Keratinocyte (primary cell): Measurements from ENCODE around the gene RANBP17. TPM values are rescaled to one million over a fixed set of nuclear protein-coding genes. Genes with fewer than 3 reads are reported as not detected.
"Not testable (repeated sequence)": the region's sequence is repeated elsewhere in the genome, so short reads cannot be mapped to it uniquely, and the experiment has no call there.

ENCODE experiments used
- DNase-seq: peaks from one replicate; pipeline ENCODE4 v3.0.0-alpha.2; 2011; ENCODE audit warnings: low read depth, missing footprints, low spot score
- FAIRE-seq: peaks from 2 replicates; lab custom pipeline; 2011; peaks lifted over from hg19 to GRCh38; lab: Jason Lieb, UNC
- H2AFZ ChIP-seq: 2 replicates; pipeline ENCODE4 v1.6.0; 2012; ENCODE audit warnings: low read length, control low read depth, inconsistent platforms; ENCODE audit not compliant: control insufficient read depth
- H3K27ac ChIP-seq: 2 replicates; pipeline ENCODE4 v1.5.1; 2011; ENCODE audit warnings: low read length; ENCODE audit not compliant: control insufficient read depth, insufficient read depth
- H3K27me3 ChIP-seq: 3 replicates; pipeline ENCODE4 v1.6.0; 2011; ENCODE audit warnings: low read length; ENCODE audit not compliant: control insufficient read depth, insufficient read depth; ENCODE audit errors: extremely low read depth
- H3K36me3 ChIP-seq, 2 experiments: 2 replicates in 1 of 2; 3 replicates in 1 of 2; pipeline ENCODE4 v1.5.1; 2011; ENCODE audit warnings: low read length in 2 of 2, mild to moderate bottlenecking in 1 of 2; ENCODE audit not compliant: control insufficient read depth in 2 of 2, insufficient read depth in 2 of 2; ENCODE audit errors: extremely low read depth in 1 of 2
- H3K4me1 ChIP-seq: 3 replicates; pipeline ENCODE4 v1.5.1; 2011; ENCODE audit warnings: low read length; ENCODE audit not compliant: control insufficient read depth, insufficient read depth; ENCODE audit errors: extremely low read depth
- H3K4me2 ChIP-seq: 3 replicates; pipeline ENCODE4 v1.6.0; 2011; ENCODE audit warnings: low read depth, low read length; ENCODE audit not compliant: control insufficient read depth, insufficient read depth; ENCODE audit errors: extremely low read depth
- H3K4me3 ChIP-seq, 3 experiments: fragments of 200-600 bp in 1 of 3; sonication (generic) in 1 of 3; 2 replicates in 2 of 3; 3 replicates in 1 of 3; pipeline ENCODE4 v1.5.1; 2011 to 2016; ENCODE audit warnings: low read length in 3 of 3, mild to moderate bottlenecking in 3 of 3, control low read depth in 2 of 3, inconsistent platforms in 1 of 3, low read depth in 1 of 3, mixed read lengths in 1 of 3, mixed run types in 1 of 3, moderate library complexity in 1 of 3; ENCODE audit not compliant: control insufficient read depth in 2 of 3, insufficient read depth in 2 of 3; ENCODE audit errors: extremely low read depth in 1 of 3
- H3K79me2 ChIP-seq: 2 replicates; pipeline ENCODE4 v1.6.0; 2012; ENCODE audit warnings: low read length; ENCODE audit not compliant: control insufficient read depth, insufficient read depth
- H3K9ac ChIP-seq: 3 replicates; pipeline ENCODE4 v1.6.0; 2011; ENCODE audit warnings: low read length; ENCODE audit not compliant: control insufficient read depth, insufficient read depth; ENCODE audit errors: extremely low read depth
- H3K9me1 ChIP-seq: 3 replicates; pipeline ENCODE4 v1.6.0; 2011; ENCODE audit warnings: low read length; ENCODE audit not compliant: control insufficient read depth, insufficient read depth; ENCODE audit errors: extremely low read depth
- H3K9me3 ChIP-seq: 2 replicates; pipeline ENCODE4 v1.5.1; 2012; ENCODE audit warnings: low read depth, low read length; ENCODE audit not compliant: control insufficient read depth
- H4K20me1 ChIP-seq: 3 replicates; pipeline ENCODE4 v1.6.0; 2011; ENCODE audit warnings: low read length; ENCODE audit not compliant: control insufficient read depth, insufficient read depth; ENCODE audit errors: extremely low read depth
- CTCF ChIP-seq, 3 experiments: IDR thresholded peaks in 1 of 3; conservative IDR thresholded peaks in 1 of 3; optimal IDR thresholded peaks in 1 of 3; 2 replicates in 2 of 3; 3 replicates in 1 of 3; pipeline versions ENCODE3 to v1.5.1; 2011; ENCODE audit warnings: low read length in 3 of 3, mild to moderate bottlenecking in 3 of 3, moderate library complexity in 2 of 3, control low read depth in 1 of 3, inconsistent platforms in 1 of 3; ENCODE audit not compliant: insufficient read depth in 2 of 3; ENCODE audit errors: extremely low read depth in 1 of 3
- EZH2 ChIP-seq: IDR thresholded peaks from one replicate; pipeline ENCODE4 v1.6.1; 2012; ENCODE audit warnings: inconsistent platforms, mild to moderate bottlenecking, low read length, moderate library complexity
- dilution Hi-C: fragments of 300-500 bp; cut with MboI; formaldehyde crosslinking; loops from one replicate; pipeline ENCODE4 v1.7.0; 2020; ENCODE audit warnings: low sequenced_read_pairs; ENCODE audit not compliant: extremely low pct_ligation_motif_present
- polyA plus RNA-seq, 5 experiments: library from polyadenylated mRNA; depleted of rRNA in 3 of 5; stranded (reverse) in 3 of 5; stranded (forward) in 1 of 5; unstranded in 1 of 5; fragments of >200 nt; gene quantifications; 1 replicate in 1 of 5; 2 replicates in 3 of 5; 3 replicates in 1 of 5; pipeline versions ENCODE4 v1.2.1 to v1.2.3, GENCODE V29; 2011 to 2012; ENCODE audit warnings: missing spikeins in 2 of 5, low read depth in 1 of 5, low replicate concordance in 1 of 5

RANBP17 gene
- polyA plus RNA-seq, 1 donor (not counting 4 experiments of a cell fraction or from before 2014, with no cell fraction given) = 0.97 TPM

DNA sequence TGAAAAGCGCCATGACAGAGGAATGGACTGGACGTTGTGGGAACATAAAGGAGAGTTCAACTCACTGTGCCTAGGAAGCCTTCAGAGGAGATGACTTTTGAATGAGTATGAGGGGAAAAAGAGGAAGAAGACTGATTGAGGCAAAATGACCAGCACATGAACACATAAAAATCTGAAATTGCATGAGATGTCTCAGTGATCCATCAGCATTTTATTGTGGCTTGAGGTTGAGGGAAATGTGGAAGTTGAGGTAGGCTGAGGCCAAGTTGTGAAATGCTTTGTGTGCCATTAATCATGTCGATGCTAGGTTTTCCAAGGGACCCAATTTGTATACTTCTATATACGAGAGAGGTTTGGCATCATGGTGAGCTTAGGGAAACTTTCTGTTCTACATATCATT, 306.4 kb downstream of the RANBP17 start:
- Histone ChIP-seq H3K9me1 (no peaks in the 10 kb centered on the region), H4K20me1 (no peaks in the 10 kb centered on the region), H3K9ac (no peak overlapping the region), H3K36me3 (no peaks in the 10 kb centered on the region), H3K9me3 (no peaks in the 10 kb centered on the region), H3K27ac (no peak overlapping the region), H3K79me2 (no peaks in the 10 kb centered on the region), H3K27me3 (no peaks in the 10 kb centered on the region), H3K4me3 (no peak overlapping the region), H3K4me2 (no peak overlapping the region), H3K4me1 (no peaks in the 10 kb centered on the region), H2AFZ (no peak overlapping the region)
- dilution Hi-C loops = no loop called here
- TF ChIP-seq CTCF (optimal IDR thresholded peaks at IDR 0.05 in 1 of 3, IDR thresholded peaks at IDR 0.05 in 1 of 3, conservative IDR thresholded peaks at IDR 0.05 in 1 of 3; ENCODE audit: extremely low read depth in 1 of 3, insufficient read depth in 2 of 3, low read length in 3 of 3) (no peak), EZH2 (no peak)
- FAIRE-seq (no peak), DNase-seq (no peak)

- FAIRE-seq, H3K9me3 ChIP-seq, H3K4me3 ChIP-seq, H2AFZ ChIP-seq, H3K9ac ChIP-seq, H3K27me3 ChIP-seq, H3K4me1 ChIP-seq, DNase-seq, dilution Hi-C loops, H3K36me3 ChIP-seq, H3K9me1 ChIP-seq, H3K4me2 ChIP-seq, H3K27ac ChIP-seq, H3K79me2 ChIP-seq, H4K20me1 ChIP-seq: not testable (repeated sequence)
These were observed 313.1 kb downstream of the RANBP17 start for GRCh38 chr5:171174960-171175359.

GRCh38 chr5:171175746-171176145, 313.9 kb downstream of the RANBP17 start:
- Histone ChIP-seq H3K27me3 (no peaks in the 10 kb centered on the region), H3K27ac (no peak overlapping the region), H2AFZ (no peak overlapping the region), H3K36me3 (no peaks in the 10 kb centered on the region), H3K9me1 (no peaks in the 10 kb centered on the region), H4K20me1 (no peaks in the 10 kb centered on the region), H3K9me3 (no peaks in the 10 kb centered on the region), H3K4me2 (no peak overlapping the region), H3K4me3 (no peak overlapping the region), H3K79me2 (no peaks in the 10 kb centered on the region), H3K9ac (no peak overlapping the region), H3K4me1 (no peaks in the 10 kb centered on the region)
- dilution Hi-C loops = no loop called here
- TF ChIP-seq EZH2 (no peak), CTCF (optimal IDR thresholded peaks at IDR 0.05 in 1 of 3, IDR thresholded peaks at IDR 0.05 in 1 of 3, conservative IDR thresholded peaks at IDR 0.05 in 1 of 3; ENCODE audit: extremely low read depth in 1 of 3, insufficient read depth in 2 of 3, low read length in 3 of 3) (no peak)
- FAIRE-seq (no peak), DNase-seq (no peak)

DNA sequence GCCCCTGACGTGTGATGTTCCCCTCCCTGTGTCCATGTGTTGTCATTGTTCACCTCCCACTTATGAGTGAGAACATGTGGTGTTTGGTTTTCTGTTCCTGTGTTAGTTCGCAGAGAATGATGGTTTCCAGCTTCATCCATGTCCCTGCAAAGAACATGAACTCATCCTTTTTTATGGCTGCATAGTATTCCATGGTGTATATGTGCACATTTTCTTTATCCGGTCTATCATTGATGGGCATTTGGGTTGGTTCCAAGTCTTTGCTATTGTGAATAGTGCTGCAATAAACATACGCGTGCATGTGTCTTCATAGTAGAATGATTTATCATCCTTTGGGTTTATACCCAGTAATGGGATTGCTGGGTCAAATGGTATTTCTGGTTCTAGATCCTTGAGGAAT, 316.4 kb downstream of the RANBP17 start:
- H3K4me3 ChIP-seq, H4K20me1 ChIP-seq, dilution Hi-C loops, FAIRE-seq, H3K79me2 ChIP-seq, H3K36me3 ChIP-seq, H3K27me3 ChIP-seq, H3K4me2 ChIP-seq, H3K9me3 ChIP-seq, DNase-seq, H3K9me1 ChIP-seq, H3K4me1 ChIP-seq, H2AFZ ChIP-seq, H3K9ac ChIP-seq, H3K27ac ChIP-seq: not testable (repeated sequence)
